Activated T-cell treated with anti-CD3 and anti-CD28 coated beads for 24 hours (primary cell): ENCODE measurements around the gene TMEM163.

Experiments used
- DNase-seq: peaks from one replicate; pipeline ENCODE4 v3.0.0-alpha.2; 2020; ENCODE audit warnings: low read depth

TMEM163 gene

DNA sequence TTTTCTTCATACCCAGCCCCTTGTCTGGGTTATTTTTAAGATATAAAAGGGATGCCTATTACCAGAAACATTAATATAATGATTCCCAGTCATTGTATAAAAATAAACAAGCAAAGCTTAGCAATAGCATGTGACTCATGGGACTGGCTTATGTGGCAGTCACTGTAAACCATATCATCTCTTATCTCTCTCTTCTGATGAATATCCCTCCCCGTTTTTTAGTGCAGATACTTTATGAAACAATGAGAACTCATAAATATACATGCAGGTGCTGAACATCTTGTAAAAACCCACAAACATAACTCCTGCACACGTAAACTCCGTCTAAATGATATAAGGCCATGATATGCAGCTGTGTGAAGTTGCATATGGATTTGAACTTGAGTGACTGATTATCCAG, 310.0 kb downstream of the TMEM163 start:
- DNase-seq: no peak

DNA sequence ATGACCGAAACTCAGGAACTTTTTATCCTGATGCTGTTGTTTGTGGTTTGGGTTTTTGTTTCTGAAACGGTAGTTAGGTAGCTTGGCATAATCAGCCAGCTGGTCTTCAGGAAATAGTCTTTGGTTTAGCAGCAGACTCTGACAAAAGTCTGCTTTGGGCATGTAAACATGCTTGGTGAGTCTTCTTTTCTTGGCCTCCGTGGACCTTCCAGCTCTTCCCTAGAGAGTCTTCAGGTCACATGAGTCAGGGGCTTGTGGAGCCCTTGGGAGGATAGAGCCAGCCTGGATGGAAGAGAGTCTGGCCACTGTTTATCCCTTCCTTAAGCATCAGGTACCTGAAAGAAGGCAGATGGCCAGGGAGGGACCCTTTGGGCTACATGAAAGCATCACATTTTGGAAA, 310.4 kb downstream of the TMEM163 start:
- no peak for DNase-seq

DNA sequence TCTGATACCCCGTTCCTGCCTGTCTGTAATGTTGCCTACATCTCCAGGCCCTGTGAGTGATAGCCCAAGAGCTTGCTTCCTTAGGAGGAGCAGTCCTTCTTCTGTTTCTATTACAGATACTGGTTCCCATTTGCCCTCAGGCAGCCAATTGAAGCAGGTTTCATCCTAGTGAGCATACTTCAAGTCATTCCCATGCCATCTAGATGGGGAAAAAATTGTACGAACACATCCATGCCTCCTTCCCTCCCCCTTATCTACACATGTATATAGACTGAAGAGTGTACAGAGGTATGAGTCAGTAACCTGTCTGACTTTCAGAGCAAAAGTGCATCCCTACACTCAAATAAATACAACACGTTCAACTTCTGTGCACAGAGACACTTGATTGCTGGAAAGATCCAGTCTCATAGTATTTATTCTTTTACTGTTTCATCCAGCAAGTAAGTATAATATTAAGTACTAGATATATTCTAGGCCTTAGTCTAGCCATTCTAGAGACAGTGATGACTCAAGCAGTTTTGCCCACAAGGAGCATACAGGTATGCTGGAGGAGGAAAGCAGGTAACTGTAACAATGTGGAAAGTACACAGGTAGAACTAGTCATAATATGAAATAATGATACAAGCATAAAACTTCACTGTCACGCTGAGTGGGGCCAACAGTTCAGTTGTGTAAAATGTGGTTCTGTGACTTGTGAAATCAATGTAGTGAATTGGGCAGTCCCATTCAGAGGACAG, 311.5 kb downstream of the TMEM163 start:
- no peak for DNase-seq

DNA sequence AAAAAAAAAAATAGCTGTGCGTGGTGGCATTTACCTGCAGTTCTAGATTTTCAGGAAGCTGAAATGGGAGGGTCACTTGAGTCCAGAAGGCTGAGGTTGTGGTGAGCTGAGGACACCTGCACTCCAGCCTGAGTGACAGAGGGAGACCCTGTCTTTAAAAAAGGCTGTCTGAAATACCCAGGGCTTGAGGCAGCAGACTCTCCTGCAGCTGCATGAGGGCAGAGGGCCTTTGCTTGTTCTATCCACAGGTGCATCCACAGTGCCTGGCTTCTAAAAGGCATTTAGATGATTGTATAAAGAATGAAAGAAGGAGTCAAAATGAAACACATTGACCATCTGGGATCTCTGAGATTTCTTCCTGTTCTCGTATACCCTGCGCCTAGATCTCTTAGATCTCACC, 312.1 kb downstream of the TMEM163 start:
- DNase-seq: no peak

DNA sequence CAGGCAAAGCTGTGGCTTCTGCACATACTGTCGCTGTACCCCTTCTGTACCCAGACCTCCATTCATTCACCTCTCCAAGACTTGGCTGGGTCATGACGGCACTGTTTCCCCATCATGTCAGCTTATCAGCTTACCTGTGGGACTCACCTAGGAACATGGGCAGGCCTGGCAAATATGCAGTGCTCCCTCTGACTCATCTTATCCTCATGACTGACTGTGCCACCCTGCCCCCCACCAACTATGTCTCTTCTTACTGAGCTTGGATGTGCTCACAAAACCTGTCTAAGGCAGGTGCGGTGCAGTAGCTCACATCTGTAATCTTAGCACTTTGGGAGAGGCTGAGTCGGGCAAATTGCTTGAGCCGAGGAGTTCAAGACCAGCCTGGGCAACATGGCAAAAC, 312.5 kb downstream of the TMEM163 start:
- DNase-seq: no peak
